GM19035 (cell line): ENCODE results near the gene TSPY2.
"Not testable (repeated sequence)": the region's sequence is repeated elsewhere in the genome, so short reads cannot be mapped to it uniquely, and the experiment has no call there.

Experiments used
- ATAC-seq: cut with Tn5 transposase; IDR thresholded peaks from one replicate; pipeline ENCODE4 v1.9.1; 2021; ENCODE audit not compliant: unreplicated experiment

Gene TSPY2, protein sequence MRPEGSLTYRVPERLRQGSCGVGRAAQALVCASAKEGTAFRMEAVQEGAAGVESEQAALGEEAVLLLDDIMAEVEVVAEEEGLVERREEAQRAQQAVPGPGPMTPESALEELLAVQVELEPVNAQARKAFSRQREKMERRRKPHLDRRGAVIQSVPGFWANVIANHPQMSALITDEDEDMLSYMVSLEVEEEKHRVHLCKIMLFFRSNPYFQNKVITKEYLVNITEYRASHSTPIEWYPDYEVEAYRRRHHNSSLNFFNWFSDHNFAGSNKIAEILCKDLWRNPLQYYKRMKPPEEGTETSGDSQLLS

DNA sequence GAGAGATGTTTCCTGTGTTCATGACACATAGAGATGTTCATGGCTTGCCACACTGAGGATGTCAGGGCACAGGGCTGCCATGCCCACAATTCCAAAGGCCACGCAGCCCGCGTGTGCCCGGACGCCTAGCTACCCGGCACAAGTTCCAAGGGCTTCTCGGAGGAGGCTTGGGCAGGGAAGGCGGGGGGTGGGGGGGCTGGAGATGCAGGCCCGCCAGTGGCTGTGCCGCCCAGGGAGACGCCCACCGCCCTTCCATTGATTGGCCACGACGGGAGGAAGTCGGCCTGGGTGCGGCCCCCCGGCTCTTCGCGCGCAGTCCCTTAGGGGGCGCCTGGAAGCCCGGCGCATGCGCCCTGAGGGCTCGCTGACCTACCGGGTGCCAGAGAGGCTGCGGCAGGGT is at the start of gene TSPY2:
TSS of gene TSPY2 (plus strand) at position 301 of the 400 bp plus-strand sequence. CDS start at position 347, 46 bp downstream.
- ATAC-seq, result not testable (repeated sequence)

DNA sequence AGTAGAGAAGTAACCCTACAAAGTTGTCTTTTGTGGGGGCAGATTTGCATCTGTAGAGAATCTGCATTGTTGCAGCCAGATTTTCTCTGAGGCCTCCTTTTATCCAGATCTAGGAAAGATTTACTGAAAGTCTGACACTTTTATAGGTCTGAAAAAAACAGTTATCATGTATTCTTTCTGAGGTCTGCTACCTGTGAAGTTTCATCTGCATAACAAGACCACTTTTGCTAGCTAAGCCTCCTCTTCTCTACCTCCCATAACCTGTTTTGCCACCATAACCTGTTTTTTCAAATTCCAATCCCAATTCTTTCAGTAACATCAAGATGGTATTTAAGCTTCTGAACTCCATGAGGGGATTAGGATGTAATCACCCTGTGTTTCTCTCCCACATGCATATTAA is 36.5 kb upstream of the TSPY2 start:
- not testable (repeated sequence) for ATAC-seq

DNA sequence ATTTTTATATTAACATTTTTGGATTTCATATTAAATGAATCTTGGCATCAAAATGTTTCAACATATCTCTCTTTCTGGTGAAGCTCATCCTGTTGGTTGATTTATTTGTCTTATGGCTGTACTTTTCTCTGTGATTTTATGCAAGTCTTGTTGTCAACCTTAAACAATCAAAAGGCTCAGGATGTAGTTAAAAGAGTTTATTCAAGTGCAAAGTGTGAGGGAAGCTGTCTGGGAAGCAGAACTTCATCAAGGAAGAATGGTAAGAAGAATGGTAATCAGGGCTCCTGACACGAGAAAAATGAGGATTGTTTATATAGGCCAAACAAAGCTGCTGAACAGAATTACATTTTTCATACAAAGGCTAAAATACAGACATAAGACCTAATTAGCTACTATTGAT is 29.0 kb upstream of the TSPY2 start:
- not testable (repeated sequence) for ATAC-seq

DNA sequence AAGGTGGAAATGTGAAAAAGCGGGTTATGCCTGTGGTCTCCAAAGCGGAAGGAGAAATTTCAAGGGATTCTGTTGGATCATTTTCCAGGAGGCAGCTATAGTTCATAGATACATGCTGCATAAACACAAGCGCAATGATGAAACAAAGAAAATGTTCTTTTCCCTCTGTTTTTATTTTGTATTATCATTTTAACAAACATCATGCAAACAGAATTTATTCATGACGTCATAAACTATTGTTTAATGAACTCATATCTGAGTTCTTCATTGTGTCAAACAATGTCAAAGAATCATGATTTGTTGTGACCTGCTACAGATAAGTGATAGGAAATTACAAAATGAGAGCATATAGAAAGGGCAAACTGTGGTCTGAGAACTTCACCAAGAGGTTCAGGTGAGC is 23.8 kb downstream of the TSPY2 start:
- ATAC-seq, result not testable (repeated sequence)
